Panc1 (cell line): ENCODE measurements around the gene TDRD7. TPM values are rescaled to one million over a fixed set of nuclear protein-coding genes. Genes with fewer than 3 reads are reported as not detected.

Source experiments
- ATAC-seq: fragments of 200-7000 bp; cut with Tn5 transposase; 2 replicates; pipeline ENCODE4 v1.9.1; 2020; ENCODE audit warnings: mild to moderate bottlenecking, moderate library complexity
- BruUV-seq: library from RNA; stranded (reverse); fragments of 400-500 nt; replicated peaks from 2 replicates; lab custom pipeline; 2021; lab: Mats Ljungman, UMichigan
- CTCF ChIA-PET: fragments of 300-600 bp; sonication (Branson Sonifier 250); formaldehyde crosslinking; loops from one replicate; lab custom pipeline; 2022; ENCODE audit warnings: antibody characterized with exemption; lab: Charles Lee
- POLR2A ChIA-PET: fragments of 300-600 bp; sonication (Branson Sonifier 250); formaldehyde crosslinking; loops from one replicate; lab custom pipeline; 2022; ENCODE audit warnings: antibody characterized with exemption; lab: Charles Lee
- DNase-seq: peaks from one replicate; pipeline ENCODE4 v3.0.0-alpha.2; 2010; ENCODE audit warnings: low read depth, low spot score
- H3K27ac ChIP-seq: 2 replicates; pipeline ENCODE4 v1.5.1; 2011; ENCODE audit warnings: mild to moderate bottlenecking, low read length, inconsistent platforms
- H3K27me3 ChIP-seq: fragments of 200-500 bp; sonication (Bioruptor generic); 2 replicates; pipeline ENCODE4 v1.6.0; 2014; ENCODE audit warnings: low read length, inconsistent platforms; ENCODE audit not compliant: control insufficient read depth, insufficient read depth
- H3K36me3 ChIP-seq: fragments of 200-500 bp; sonication (Bioruptor generic); 2 replicates; pipeline ENCODE4 v1.5.1; 2014; ENCODE audit warnings: inconsistent platforms, mild to moderate bottlenecking, low read length, moderate library complexity; ENCODE audit not compliant: control insufficient read depth, insufficient read depth
- H3K4me1 ChIP-seq: 2 replicates; pipeline ENCODE4 v1.5.1; 2011; ENCODE audit warnings: inconsistent platforms, mild to moderate bottlenecking, low read length, moderate library complexity; ENCODE audit not compliant: control insufficient read depth, insufficient read depth
- H3K4me3 ChIP-seq, 2 experiments: 2 replicates each; pipeline ENCODE4 v1.5.1; 2011 to 2012; ENCODE audit warnings: low read depth in 2 of 2, low read length in 2 of 2, mild to moderate bottlenecking in 2 of 2, inconsistent platforms in 1 of 2, moderate library complexity in 1 of 2
- H3K9me3 ChIP-seq: fragments of 200-500 bp; sonication (Bioruptor generic); 2 replicates; pipeline ENCODE4 v1.5.1; 2014; ENCODE audit warnings: low read depth, mild to moderate bottlenecking, inconsistent platforms, low read length, moderate library complexity; ENCODE audit not compliant: control insufficient read depth, insufficient read depth
- POLR2AphosphoS5 ChIP-seq: IDR thresholded peaks from 2 replicates; pipeline ENCODE4 v1.6.1; 2012; ENCODE audit warnings: mild to moderate bottlenecking, low read depth, low read length, moderate library complexity
- REST ChIP-seq, 2 experiments: IDR thresholded peaks; 2 replicates each; pipeline ENCODE4 v1.6.1; 2011 to 2012; ENCODE audit warnings: low read depth in 2 of 2, control low read depth in 1 of 2, low read length in 1 of 2, mild to moderate bottlenecking in 1 of 2, moderate library complexity in 1 of 2; ENCODE audit not compliant: insufficient read depth in 1 of 2
- SIN3A ChIP-seq: IDR thresholded peaks from 2 replicates; pipeline ENCODE4 v1.6.1; 2012; ENCODE audit warnings: low read depth, mild to moderate bottlenecking, low read length, moderate library complexity, borderline replicate concordance; ENCODE audit not compliant: insufficient read depth
- TCF7L2 ChIP-seq: IDR thresholded peaks from 2 replicates; pipeline ENCODE4 v1.6.1; 2011; ENCODE audit warnings: mild to moderate bottlenecking, low read depth, low read length, inconsistent platforms
- in situ Hi-C: cut with HindIII; loops from 2 replicates; pipeline ENCODE4 v1.10.0; 2016; ENCODE audit warnings: low sequenced_read_pairs, low pct_unique_long_range_greater_than_20kb
- intact Hi-C: fragments of 100-400 bp; cut with micrococcal nuclease; formaldehyde crosslinking; loops from one replicate; pipeline ENCODE4 v1.10.0; 2022; ENCODE audit not compliant: unreplicated experiment
- total RNA-seq: library from RNA; stranded (reverse); gene quantifications from one replicate; pipeline ENCODE4 v1.2.1, GENCODE V29; 2021; ENCODE audit not compliant: unreplicated experiment
- TF ChIP-seq, protein P1 (sequence below): fragments of 450-650 bp; IDR thresholded peaks from 2 replicates; pipeline ENCODE4 v1.5.1; 2017; ENCODE audit warnings: mild to moderate bottlenecking

TDRD7 gene
- total RNA-seq, 1 experiment from 2014 or later: 10.6 TPM

DNA sequence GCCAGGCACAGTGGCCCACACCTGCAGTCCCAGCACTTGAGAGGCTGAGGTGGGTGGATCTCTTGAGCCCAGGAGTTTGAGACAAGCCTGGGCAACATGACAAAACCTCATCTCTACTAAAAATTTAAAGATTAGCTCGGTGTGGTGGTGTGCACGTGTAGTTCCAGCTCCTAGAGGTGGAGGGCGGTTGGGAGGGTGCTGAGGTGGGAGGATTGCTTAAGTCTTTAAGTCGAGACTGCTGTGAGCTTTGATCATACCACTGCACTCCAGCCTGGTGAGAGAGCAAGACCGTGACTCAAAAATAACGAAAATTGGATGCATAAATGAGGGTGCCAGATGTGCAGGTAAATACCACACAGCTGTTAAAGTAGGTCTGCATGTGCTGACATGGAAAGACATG lies 39.3 kb upstream of the TDRD7 start:
- BruUV-seq: no TSS peak
- intact Hi-C loops (no loop called here), in situ Hi-C loops (no loop called here)
- no peak for TF ChIP-seq REST (IDR thresholded peaks at IDR 0.05; ENCODE audit: insufficient read depth in 1 of 2, low read depth in 2 of 2, low read length in 1 of 2)
- no peak for TF ChIP-seq TCF7L2
- no peak for TF ChIP-seq POLR2AphosphoS5
- TF ChIP-seq SIN3A: no peak
- TF ChIP-seq, protein P1, sequence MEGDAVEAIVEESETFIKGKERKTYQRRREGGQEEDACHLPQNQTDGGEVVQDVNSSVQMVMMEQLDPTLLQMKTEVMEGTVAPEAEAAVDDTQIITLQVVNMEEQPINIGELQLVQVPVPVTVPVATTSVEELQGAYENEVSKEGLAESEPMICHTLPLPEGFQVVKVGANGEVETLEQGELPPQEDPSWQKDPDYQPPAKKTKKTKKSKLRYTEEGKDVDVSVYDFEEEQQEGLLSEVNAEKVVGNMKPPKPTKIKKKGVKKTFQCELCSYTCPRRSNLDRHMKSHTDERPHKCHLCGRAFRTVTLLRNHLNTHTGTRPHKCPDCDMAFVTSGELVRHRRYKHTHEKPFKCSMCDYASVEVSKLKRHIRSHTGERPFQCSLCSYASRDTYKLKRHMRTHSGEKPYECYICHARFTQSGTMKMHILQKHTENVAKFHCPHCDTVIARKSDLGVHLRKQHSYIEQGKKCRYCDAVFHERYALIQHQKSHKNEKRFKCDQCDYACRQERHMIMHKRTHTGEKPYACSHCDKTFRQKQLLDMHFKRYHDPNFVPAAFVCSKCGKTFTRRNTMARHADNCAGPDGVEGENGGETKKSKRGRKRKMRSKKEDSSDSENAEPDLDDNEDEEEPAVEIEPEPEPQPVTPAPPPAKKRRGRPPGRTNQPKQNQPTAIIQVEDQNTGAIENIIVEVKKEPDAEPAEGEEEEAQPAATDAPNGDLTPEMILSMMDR: no peak
- Histone ChIP-seq H3K9me3 (no peaks in the 10 kb centered on the region), H3K4me1 (no peaks in the 10 kb centered on the region), H3K4me3 (no peak overlapping the region), H3K36me3 (no peaks in the 10 kb centered on the region), H3K27ac (no peak overlapping the region), H3K27me3 (no peaks in the 10 kb centered on the region)
- ChIA-PET CTCF (no interaction called here), POLR2A (no interaction called here)
- DNase-seq: no peak
- no peak for ATAC-seq

- H3K36me3 ChIP-seq: no peaks in the 10 kb centered on the region
- no peak overlapping the region for H3K27ac ChIP-seq
- intact Hi-C loops: no loop called here
- TF ChIP-seq, protein P1: no peak
- no peak for TF ChIP-seq POLR2AphosphoS5
- TF ChIP-seq SIN3A: no peak
- TF ChIP-seq REST (IDR thresholded peaks at IDR 0.05; ENCODE audit: insufficient read depth in 1 of 2, low read depth in 2 of 2, low read length in 1 of 2): no peak
- TF ChIP-seq TCF7L2: no peak
- BruUV-seq: no TSS peak
- in situ Hi-C loops: no loop called here
- ChIA-PET CTCF (no interaction called here), POLR2A (no interaction called here)
- H3K4me3 ChIP-seq: no peak overlapping the region
- no peak for ATAC-seq
- H3K9me3 ChIP-seq: no peaks in the 10 kb centered on the region
- no peaks in the 10 kb centered on the region for H3K27me3 ChIP-seq
- no peak for DNase-seq
- no peaks in the 10 kb centered on the region for H3K4me1 ChIP-seq
Measured at GRCh38 chr9:97373331-97373730, 38.6 kb upstream of the TDRD7 start.
